K562 (cell line): Measurements from ENCODE around the gene ATG10. TPM values are rescaled to one million over a fixed set of nuclear protein-coding genes. Genes with fewer than 3 reads are reported as not detected.

ENCODE experiments used
- ADNP ChIP-seq: fragments of 200-800 bp; sonication (Bioruptor generic); IDR thresholded peaks from 2 replicates; pipeline ENCODE4 v1.6.1; 2016; ENCODE audit warnings: missing genetic modification characterization, missing compliant biosample characterization
- BRD4 ChIP-seq: fragments of 200-600 bp; sonication (generic); IDR thresholded peaks from 2 replicates; pipeline ENCODE4 v1.6.1; 2017; ENCODE audit warnings: inconsistent platforms
- CAMTA2 ChIP-seq: fragments of 250-450 bp; sonication (Bioruptor Pico); conservative IDR thresholded peaks from 2 replicates; pipeline ENCODE4 v1.5.1; 2022
- CBX1 ChIP-seq: sonication (generic); IDR thresholded peaks from 2 replicates; pipeline ENCODE4 v1.6.1; 2016; ENCODE audit warnings: antibody characterized with exemption, low read depth, mild to moderate bottlenecking
- EHMT2 ChIP-seq: fragments of 450-650 bp; IDR thresholded peaks from 2 replicates; pipeline ENCODE4 v1.6.1; 2018; ENCODE audit warnings: antibody characterized with exemption
- GTF2F1 ChIP-seq: IDR thresholded peaks from 2 replicates; pipeline ENCODE4 v1.6.1; 2011; ENCODE audit warnings: low read depth, low read length, improper control_type of control experiment
- NR2F6 ChIP-seq: fragments of 450-650 bp; formaldehyde crosslinking; IDR thresholded peaks from 2 replicates; pipeline ENCODE4 v1.4.0; 2020; ENCODE audit warnings: mild to moderate bottlenecking
- PCBP2 ChIP-seq: fragments of 200-400 bp; formaldehyde crosslinking; IDR thresholded peaks from 2 replicates; pipeline ENCODE4 v1.6.1; 2018; ENCODE audit warnings: low read length, low read depth, mild to moderate bottlenecking, moderate library complexity; ENCODE audit not compliant: poor library complexity, severe bottlenecking
- RBM22 ChIP-seq: fragments of 200-400 bp; formaldehyde crosslinking; IDR thresholded peaks from 2 replicates; pipeline ENCODE4 v1.6.1; 2018; ENCODE audit warnings: low read length, low read depth; ENCODE audit not compliant: poor library complexity, severe bottlenecking
- RREB1 ChIP-seq: fragments of 250-450 bp; sonication (Bioruptor Pico); IDR thresholded peaks from 2 replicates; pipeline ENCODE4 v1.4.0; 2020
- TEAD4 ChIP-seq, 2 experiments: sonication (generic) in 1 of 2; formaldehyde crosslinking in 1 of 2; IDR thresholded peaks; 2 replicates each; pipeline versions ENCODE4 v1.6.1 to v1.8.0; 2012 to 2022; ENCODE audit warnings: borderline replicate concordance in 1 of 2, inconsistent platforms in 1 of 2, low read length in 1 of 2, mild to moderate bottlenecking in 1 of 2, missing genetic modification reagents in 1 of 2
- UBTF ChIP-seq, 2 experiments: IDR thresholded peaks; 2 replicates each; pipeline ENCODE4 v1.6.1; 2012; ENCODE audit warnings: improper control_type of control experiment in 2 of 2, low read depth in 2 of 2, low read length in 2 of 2, borderline replicate concordance in 1 of 2
- YY1 ChIP-seq, 3 experiments: IDR thresholded peaks; 2 replicates each; pipeline ENCODE4 v1.6.1; 2011; ENCODE audit warnings: low read length in 2 of 3, mild to moderate bottlenecking in 2 of 3, moderate library complexity in 2 of 3, borderline replicate concordance in 1 of 3, control low read depth in 1 of 3, low read depth in 1 of 3; ENCODE audit not compliant: insufficient read depth in 3 of 3, insufficient replicate concordance in 2 of 3, control insufficient read depth in 1 of 3, insufficient read length in 1 of 3; ENCODE audit errors: extremely low read depth in 1 of 3
- ZNF143 ChIP-seq: sonication (generic); formaldehyde crosslinking; IDR thresholded peaks from 2 replicates; pipeline ENCODE4 v1.9.0; 2022; ENCODE audit warnings: mild to moderate bottlenecking, missing genetic modification reagents
- ZNF766 ChIP-seq: fragments of 200-800 bp; sonication (Bioruptor generic); conservative IDR thresholded peaks from 2 replicates; pipeline ENCODE4 v1.6.1; 2016; ENCODE audit warnings: missing genetic modification characterization, missing compliant biosample characterization
- polyA plus RNA-seq, 8 experiments: library from polyadenylated mRNA; depleted of rRNA in 4 of 8; stranded (reverse) in 5 of 8; unstranded in 3 of 8; fragments of >200 nt; fragmentation: Nextera tagmentation in 2 of 8; fragmentation: Illumina TruSeq in 1 of 8; extraction: Ambion mirVana in 2 of 8; extraction: Trizol in 1 of 8; gene quantifications; 2 replicates each; pipeline versions ENCODE4 v1.2.1 to v1.2.3, GENCODE V29; 2011 to 2014; ENCODE audit warnings: inconsistent platforms in 1 of 8, missing spikeins in 1 of 8
- total RNA-seq, 7 experiments: library from RNA; depleted of rRNA in 6 of 7; stranded (reverse); fragments of >200 nt in 6 of 7; fragmentation: Illumina TruSeq in 2 of 7; extraction: Trizol in 2 of 7; gene quantifications; 2 replicates each; pipeline versions ENCODE4 v1.2.1 to v1.2.3, GENCODE V29; 2011 to 2021; ENCODE audit warnings: low replicate concordance in 1 of 7

The ATG10 gene
- total and polyA plus RNA-seq, 9 of the 15 experiments (the other 6 are each of a cell fraction or from before 2014, with no cell fraction given) = 7.0 to 18.8 (median 14.6) TPM

DNA sequence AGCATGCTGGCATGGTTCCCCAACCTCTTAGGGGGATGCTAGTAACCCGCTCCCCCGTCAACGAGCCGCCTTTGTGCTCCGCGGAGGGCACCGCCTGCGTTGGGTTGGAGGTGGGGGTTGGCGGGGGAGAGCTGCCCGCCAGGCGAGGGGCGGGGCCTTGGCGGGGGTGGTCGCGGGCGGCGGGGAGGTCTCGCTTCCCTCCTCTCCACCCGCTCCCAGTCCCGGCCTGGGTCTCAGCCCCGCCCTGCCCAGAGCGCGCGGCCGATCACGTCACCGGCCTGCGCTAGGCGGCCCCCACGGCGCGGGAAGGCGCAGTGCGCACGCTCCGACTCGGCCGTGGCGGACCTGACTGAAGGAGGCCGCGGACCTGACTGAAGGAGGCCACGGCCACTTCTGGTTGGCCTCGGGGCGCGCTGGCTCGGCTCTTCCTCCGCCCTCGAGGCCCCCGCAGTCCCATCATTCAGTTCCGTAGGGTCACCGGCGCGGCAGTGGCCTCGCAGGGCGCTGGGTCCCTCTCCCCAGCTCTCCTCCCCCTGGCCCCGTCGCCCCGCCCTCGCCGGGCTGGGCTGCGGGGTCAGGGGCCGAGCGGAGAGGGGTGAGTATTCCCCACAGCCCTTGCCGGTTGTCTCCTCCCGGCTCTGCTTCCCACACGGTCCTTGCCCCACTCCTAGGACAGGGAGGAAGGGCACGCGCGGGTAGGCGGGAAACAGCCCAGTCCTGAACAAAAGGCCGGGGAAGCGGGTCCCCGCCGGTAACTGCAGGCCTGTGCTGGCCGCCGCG lies at the start of gene ATG10 (continued):
- TF ChIP-seq YY1 (IDR thresholded peaks at IDR 0.05; ENCODE audit: borderline replicate concordance in 1 of 3, control insufficient read depth in 1 of 3, extremely low read depth in 1 of 3, insufficient read depth in 3 of 3, insufficient read length in 1 of 3, insufficient replicate concordance in 2 of 3, low read depth in 1 of 3, low read length in 2 of 3) (peak in 2 of 3 experiments; percentile 52 to 57), ZNF766 (CRISPR knock-in tag) (peak; percentile 82; the same call in 1 of the 2 replicates), CAMTA2 (no peak), CBX1 (peak; percentile 95), RREB1 (CRISPR knock-in tag) (0 out of 2 replicates have a peak, but pooled peaks have one; percentile 35), RBM22 (peak; percentile 59), UBTF (IDR thresholded peaks at IDR 0.05; ENCODE audit: borderline replicate concordance in 1 of 2, low read depth in 2 of 2, low read length in 2 of 2) (peak in 1 of 2 experiments; percentile 70; a peak in 2 of 4 replicates), ADNP (tag) (no peak), NR2F6 (0 out of 2 replicates have a peak, but pooled peaks have one; percentile 28), TEAD4 (IDR thresholded peaks at IDR 0.05; ENCODE audit: low read length) (no peak), TEAD4 (CRISPR knock-in tag; IDR thresholded peaks at IDR 0.05; ENCODE audit: borderline replicate concordance) (peak; percentile 85; the same call in 1 of the 2 replicates), ZNF143 (CRISPR knock-in tag) (peak; percentile 57; the same call in 1 of the 2 replicates), GTF2F1 (0 out of 2 replicates have a peak, but pooled peaks have one; percentile 50), BRD4 (no peak; the same call in 1 of the 2 replicates), EHMT2 (no peak), PCBP2 (no peak)
